Fibroblast of skin of right biceps (primary cell): ENCODE measurements around the gene SNX30.
A peak's percentile ranks its signal among the peaks of the same experiment; 100 is the strongest.

Experiments
- DNase-seq: peaks from one replicate; pipeline ENCODE4 v3.0.0-alpha.2; 2013

SNX30 gene

GRCh38 chr9:112861638-112862555, 111.3 kb downstream of the SNX30 start:
- peak; percentile 13 for DNase-seq

DNA sequence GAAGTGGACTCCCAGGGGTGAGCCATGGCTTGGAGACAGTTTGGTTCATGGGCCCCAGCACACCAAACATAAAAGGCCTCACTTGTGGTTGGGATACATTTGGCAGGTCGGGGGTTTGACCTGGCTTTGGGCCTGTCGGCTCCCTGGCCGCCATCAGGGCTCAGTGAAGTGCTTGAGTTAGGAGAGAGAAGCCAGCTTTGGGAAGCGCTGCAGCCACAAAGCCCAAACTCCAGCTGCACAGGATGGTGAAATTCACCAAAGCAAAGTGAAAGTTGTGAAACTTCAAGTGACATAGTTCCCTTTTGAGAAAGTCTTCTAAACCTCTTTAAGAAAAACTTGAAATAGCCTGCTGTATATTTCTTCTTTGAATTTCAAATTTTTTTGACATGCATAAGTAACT, 112.7 kb downstream of the SNX30 start:
- no peak for DNase-seq

DNA sequence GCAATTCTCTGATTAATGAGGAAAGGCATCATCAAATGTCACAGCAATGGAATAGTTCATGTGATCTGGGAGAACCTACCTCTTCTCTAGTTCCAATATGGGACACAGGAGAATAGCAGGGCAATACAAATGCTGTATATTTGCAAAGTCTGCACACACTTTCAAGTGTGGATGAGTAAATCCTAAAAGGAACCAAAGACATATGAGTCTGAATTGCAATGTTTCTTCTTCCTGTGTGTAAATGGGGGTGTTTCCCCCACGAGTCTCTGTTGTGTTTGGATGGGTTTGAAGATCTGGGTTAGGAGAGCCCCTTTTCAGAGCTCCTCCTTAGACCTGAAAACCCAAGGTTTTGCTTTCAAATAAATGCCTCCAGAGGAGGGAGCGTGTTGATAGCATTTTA, 113.2 kb downstream of the SNX30 start:
- no peak for DNase-seq

DNA sequence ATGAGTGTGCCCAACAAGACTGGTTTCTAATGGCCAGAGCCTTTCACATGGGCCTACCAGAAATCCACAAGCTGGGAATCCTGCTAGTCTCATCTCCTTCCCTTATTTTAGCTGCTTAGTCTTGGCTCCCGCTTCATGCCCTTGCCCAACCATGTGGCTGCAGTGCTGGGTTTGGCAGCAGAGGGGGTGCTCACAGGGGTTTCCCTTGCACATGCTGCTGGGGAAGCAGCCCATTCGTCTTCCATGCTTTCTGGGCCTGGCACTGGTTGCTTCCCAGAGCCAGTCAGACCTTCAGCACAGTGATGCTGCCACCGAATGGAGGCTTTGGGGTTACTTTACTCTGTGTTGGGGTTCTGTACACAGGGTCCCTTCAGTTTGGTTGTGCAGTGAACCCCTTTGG, 113.8 kb downstream of the SNX30 start:
- no peak for DNase-seq

DNA sequence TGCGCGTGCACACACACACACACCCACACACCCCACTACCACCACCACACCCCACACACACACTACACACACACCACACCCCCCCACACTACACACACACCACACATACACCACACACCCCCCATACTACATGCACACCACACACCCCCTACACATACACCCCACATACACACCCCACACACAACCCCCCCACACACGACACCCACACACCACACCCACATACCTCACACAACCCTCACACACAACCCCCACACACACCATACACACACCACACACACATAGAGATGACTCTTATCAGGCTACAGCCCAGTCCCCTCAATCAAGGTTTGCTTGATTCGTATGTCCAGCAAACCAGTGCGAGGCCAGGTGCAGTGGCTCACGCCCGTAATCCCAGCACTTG, 114.4 kb downstream of the SNX30 start:
- no peak for DNase-seq

- DNase-seq: peak; percentile 81
Measured at GRCh38 chr9:112866662-112867274, 116.2 kb downstream of the SNX30 start.

DNA sequence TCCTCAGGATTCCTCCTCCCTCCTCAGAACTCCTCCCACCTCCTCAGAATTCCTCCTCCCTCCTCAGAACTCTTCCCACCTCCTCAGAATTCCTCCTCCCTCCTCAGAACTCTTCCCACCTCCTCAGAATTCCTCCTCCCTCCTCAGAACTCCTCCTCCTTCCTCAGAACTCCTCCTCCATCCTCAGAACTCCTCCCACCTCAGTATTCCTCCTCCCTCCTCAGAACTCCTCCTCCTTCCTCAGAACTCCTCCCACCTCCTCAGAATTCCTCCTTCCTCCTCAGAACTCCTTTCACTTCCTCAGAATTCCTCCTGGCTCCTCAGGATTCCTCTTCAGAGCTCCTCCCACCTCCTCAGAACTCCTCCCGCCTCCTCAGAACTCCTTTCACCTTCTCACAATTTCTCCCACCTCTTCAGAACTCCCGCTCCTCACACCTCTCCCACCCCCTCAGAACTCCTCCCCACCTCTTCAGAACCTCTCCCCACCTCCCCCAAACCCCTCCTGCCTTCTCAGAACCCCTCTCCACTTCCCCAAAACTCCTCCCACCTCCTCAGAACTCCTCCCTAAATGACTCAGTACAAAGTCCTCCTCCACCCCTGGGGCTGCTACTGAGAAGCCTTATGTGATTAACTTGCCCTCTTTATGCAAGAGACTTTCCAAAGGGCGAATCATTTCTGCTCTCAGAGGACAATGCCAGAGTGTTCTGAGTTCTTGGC, 116.9 kb downstream of the SNX30 start:
- DNase-seq: peak; percentile 89

DNA sequence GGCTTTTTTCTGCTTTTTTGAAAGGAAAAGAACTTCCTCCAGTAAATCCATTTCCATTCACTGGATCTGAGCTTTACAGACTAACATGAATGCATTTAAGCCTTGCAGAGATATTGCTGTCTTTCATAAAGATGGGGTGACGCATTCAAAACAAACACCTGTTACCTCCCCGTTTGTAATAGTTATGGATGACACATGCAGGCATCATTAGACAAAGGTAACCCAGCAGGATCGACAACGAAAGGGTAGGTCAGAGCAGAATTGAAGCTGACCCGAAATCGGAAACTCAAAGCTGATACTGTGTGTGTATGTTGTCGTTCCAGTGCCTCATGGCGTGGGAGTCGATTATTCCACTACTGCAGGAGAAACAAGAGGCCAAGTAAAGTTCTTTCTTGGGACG, 117.9 kb downstream of the SNX30 start:
- DNase-seq: no peak

GRCh38 chr9:112869041-112869529, 118.5 kb downstream of the SNX30 start:
- DNase-seq: no peak

GRCh38 chr9:112869917-112870316, 119.4 kb downstream of the SNX30 start:
- no peak for DNase-seq

GRCh38 chr9:112870556-112870955, 120.0 kb downstream of the SNX30 start:
- DNase-seq: no peak

DNA sequence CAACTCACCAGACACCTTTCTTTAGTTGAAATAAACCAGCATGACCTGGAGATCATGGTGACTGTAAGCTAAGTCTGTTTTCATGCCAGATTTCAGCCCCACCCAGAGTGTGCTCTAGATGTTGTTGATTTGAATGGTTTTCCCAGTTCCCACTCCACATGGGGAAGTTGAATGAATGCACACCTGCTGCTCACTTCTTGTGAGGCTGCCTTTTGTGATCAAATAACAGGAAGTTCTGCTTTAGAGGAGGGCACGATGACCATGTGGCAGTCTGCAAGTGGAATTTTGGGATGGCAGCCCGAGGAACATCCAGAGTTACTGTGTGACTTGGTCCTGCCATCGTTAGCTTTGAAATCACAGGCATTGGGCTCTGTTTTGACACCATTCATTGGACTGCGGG, 121.5 kb downstream of the SNX30 start:
- DNase-seq: no peak

DNA sequence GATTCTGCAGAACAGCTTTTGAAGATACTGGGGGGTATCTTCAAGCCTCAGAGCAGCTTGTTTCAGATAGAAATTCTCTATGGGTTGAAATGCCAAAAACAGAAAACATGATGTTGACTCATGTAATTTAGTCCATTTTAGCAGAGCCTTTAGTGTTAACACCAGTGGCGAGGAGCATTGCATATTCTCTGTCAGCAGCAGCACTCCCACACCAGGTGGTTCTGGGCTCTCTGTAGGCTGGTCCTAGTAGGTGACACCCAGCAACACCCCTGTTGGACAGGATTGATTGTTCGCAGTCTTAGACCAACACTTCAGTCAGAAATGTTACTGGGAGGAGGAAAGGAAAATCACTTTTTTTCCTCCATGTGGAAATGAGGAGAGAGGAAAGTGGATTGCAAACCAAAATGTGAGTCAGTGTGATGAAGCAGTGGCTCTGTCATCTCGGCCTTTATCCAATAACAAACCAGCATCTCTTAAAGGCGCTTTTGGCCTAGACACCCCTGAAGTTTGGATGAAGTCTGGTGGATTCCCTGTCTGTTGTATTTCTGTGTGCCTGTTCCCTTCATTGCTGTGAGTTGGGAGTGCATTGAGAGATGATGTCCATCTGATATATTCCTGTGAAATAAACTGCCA, 123.3 kb downstream of the SNX30 start:
- no peak for DNase-seq

GRCh38 chr9:112878752-112879151, 128.2 kb downstream of the SNX30 start:
- DNase-seq: no peak

GRCh38 chr9:112880650-112881049, 130.1 kb downstream of the SNX30 start:
- DNase-seq: no peak

- DNase-seq: peak; percentile 22
Measured at GRCh38 chr9:112881331-112881730, 130.8 kb downstream of the SNX30 start.

- peak; percentile 41 for DNase-seq
Measured at GRCh38 chr9:112884101-112884500, 133.5 kb downstream of the SNX30 start.

GRCh38 chr9:112884721-112885120, 134.2 kb downstream of the SNX30 start:
- DNase-seq: no peak

DNA sequence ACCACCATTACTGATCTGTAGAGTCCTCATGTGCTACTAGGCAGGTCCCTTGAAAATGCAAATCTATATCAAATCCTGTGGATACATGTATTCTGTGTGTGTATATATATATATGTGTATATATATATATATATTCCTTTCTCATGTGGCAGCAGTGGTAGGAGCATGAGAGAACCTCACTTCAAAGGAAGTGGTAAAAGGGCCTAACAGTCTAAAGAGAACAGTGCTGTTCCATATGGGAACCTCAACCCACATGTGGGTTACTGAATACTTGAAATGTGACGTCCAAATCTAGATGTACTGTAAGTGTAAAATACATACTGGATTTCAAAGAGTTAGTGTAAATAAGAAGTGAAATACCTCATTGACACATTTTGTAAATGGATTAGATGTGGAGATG, 134.8 kb downstream of the SNX30 start:
- DNase-seq: no peak

DNA sequence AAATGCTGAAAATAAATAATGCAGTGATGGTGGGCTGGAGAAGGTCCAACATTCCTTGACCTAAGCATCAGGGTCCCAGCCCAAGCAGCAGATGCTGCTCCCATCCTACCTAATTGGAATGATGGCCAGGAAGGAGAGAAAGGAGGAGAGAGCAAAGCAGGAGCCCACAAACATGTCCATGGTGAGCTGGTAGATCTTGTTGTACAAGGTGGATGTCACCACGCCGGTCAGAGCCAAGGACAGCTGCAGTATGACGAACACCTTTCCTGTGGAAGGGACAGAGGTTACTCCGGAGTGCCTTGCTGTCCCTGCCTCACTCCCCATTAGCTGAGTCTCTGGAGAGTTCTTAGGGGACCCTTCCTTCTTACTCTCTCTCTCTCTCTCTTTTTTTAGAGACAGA, 135.8 kb downstream of the SNX30 start:
- no peak for DNase-seq

- DNase-seq: no peak
Measured at GRCh38 chr9:112887381-112887780, 136.8 kb downstream of the SNX30 start.

GRCh38 chr9:112890106-112891081, 139.8 kb downstream of the SNX30 start, which contains the start of gene SLC46A2:
TSS of gene SLC46A2 (minus strand) at chr9:112890876. CDS start at chr9:112890681, 195 bp downstream.
- DNase-seq: no peak
